H1 (cell line): ENCODE results near the gene PDF. TPM values are rescaled to one million over a fixed set of nuclear protein-coding genes. Genes with fewer than 3 reads are reported as not detected.

Experiments
- BCL11A ChIP-seq, 2 experiments: IDR thresholded peaks; one replicate each; pipeline ENCODE4 v1.6.1; 2011; ENCODE audit warnings: low read depth in 2 of 2, low read length in 2 of 2, mild to moderate bottlenecking in 2 of 2
- polyA plus RNA-seq, 7 experiments: library from polyadenylated mRNA; depleted of rRNA in 3 of 7; stranded (reverse) in 5 of 7; unstranded in 2 of 7; fragments of >200 nt in 5 of 7; fragments of 200-250 nt in 2 of 7; gene quantifications; 1 replicate in 5 of 7; 2 replicates in 1 of 7; 4 replicates in 1 of 7; pipeline versions ENCODE4 v1.2.1 to v1.2.3, GENCODE V29; 2011 to 2013; ENCODE audit warnings: missing spikeins in 2 of 7, mixed read lengths in 2 of 7
- total RNA-seq: library from RNA; stranded (reverse); fragmentation: NEBNext Ultra II Directional; extraction: Animal tissue kit (Norgen Biotek cat#: 25700); gene quantifications from 2 replicates; pipeline ENCODE4 v1.2.1, GENCODE V29; 2021
- TF ChIP-seq, protein P1 (sequence below), 3 experiments: IDR thresholded peaks; 1 replicate in 2 of 3; 2 replicates in 1 of 3; pipeline versions ENCODE4 v1.5.1 to v1.6.1; 2011; ENCODE audit warnings: low read length in 3 of 3, mild to moderate bottlenecking in 3 of 3, inconsistent platforms in 2 of 3, low read depth in 1 of 3, moderate library complexity in 1 of 3; ENCODE audit not compliant: insufficient read depth in 1 of 3; ENCODE audit errors: control extremely low read depth in 1 of 3
- TF ChIP-seq, protein P2 (sequence below): fragments of 300-600 bp; sonication (generic); IDR thresholded peaks from 2 replicates; pipeline ENCODE4 v1.7.1; 2012; ENCODE audit warnings: low read length, moderate library complexity, mild to moderate bottlenecking, inconsistent platforms; ENCODE audit not compliant: insufficient replicate concordance

The PDF gene
- total and polyA plus RNA-seq, 2 of the 8 experiments (the other 6 are each of a cell fraction or from before 2014, with no cell fraction given): 17.7 to 23.9 TPM

GRCh38 chr16:69319381-69319780, 11.0 kb downstream of the PDF start (continued):
- TF ChIP-seq, protein P1, sequence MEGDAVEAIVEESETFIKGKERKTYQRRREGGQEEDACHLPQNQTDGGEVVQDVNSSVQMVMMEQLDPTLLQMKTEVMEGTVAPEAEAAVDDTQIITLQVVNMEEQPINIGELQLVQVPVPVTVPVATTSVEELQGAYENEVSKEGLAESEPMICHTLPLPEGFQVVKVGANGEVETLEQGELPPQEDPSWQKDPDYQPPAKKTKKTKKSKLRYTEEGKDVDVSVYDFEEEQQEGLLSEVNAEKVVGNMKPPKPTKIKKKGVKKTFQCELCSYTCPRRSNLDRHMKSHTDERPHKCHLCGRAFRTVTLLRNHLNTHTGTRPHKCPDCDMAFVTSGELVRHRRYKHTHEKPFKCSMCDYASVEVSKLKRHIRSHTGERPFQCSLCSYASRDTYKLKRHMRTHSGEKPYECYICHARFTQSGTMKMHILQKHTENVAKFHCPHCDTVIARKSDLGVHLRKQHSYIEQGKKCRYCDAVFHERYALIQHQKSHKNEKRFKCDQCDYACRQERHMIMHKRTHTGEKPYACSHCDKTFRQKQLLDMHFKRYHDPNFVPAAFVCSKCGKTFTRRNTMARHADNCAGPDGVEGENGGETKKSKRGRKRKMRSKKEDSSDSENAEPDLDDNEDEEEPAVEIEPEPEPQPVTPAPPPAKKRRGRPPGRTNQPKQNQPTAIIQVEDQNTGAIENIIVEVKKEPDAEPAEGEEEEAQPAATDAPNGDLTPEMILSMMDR (IDR thresholded peaks at IDR 0.05; ENCODE audit: control extremely low read depth in 1 of 3, insufficient read depth in 1 of 3, low read depth in 1 of 3, low read length in 3 of 3): no peak
- TF ChIP-seq, protein P2, sequence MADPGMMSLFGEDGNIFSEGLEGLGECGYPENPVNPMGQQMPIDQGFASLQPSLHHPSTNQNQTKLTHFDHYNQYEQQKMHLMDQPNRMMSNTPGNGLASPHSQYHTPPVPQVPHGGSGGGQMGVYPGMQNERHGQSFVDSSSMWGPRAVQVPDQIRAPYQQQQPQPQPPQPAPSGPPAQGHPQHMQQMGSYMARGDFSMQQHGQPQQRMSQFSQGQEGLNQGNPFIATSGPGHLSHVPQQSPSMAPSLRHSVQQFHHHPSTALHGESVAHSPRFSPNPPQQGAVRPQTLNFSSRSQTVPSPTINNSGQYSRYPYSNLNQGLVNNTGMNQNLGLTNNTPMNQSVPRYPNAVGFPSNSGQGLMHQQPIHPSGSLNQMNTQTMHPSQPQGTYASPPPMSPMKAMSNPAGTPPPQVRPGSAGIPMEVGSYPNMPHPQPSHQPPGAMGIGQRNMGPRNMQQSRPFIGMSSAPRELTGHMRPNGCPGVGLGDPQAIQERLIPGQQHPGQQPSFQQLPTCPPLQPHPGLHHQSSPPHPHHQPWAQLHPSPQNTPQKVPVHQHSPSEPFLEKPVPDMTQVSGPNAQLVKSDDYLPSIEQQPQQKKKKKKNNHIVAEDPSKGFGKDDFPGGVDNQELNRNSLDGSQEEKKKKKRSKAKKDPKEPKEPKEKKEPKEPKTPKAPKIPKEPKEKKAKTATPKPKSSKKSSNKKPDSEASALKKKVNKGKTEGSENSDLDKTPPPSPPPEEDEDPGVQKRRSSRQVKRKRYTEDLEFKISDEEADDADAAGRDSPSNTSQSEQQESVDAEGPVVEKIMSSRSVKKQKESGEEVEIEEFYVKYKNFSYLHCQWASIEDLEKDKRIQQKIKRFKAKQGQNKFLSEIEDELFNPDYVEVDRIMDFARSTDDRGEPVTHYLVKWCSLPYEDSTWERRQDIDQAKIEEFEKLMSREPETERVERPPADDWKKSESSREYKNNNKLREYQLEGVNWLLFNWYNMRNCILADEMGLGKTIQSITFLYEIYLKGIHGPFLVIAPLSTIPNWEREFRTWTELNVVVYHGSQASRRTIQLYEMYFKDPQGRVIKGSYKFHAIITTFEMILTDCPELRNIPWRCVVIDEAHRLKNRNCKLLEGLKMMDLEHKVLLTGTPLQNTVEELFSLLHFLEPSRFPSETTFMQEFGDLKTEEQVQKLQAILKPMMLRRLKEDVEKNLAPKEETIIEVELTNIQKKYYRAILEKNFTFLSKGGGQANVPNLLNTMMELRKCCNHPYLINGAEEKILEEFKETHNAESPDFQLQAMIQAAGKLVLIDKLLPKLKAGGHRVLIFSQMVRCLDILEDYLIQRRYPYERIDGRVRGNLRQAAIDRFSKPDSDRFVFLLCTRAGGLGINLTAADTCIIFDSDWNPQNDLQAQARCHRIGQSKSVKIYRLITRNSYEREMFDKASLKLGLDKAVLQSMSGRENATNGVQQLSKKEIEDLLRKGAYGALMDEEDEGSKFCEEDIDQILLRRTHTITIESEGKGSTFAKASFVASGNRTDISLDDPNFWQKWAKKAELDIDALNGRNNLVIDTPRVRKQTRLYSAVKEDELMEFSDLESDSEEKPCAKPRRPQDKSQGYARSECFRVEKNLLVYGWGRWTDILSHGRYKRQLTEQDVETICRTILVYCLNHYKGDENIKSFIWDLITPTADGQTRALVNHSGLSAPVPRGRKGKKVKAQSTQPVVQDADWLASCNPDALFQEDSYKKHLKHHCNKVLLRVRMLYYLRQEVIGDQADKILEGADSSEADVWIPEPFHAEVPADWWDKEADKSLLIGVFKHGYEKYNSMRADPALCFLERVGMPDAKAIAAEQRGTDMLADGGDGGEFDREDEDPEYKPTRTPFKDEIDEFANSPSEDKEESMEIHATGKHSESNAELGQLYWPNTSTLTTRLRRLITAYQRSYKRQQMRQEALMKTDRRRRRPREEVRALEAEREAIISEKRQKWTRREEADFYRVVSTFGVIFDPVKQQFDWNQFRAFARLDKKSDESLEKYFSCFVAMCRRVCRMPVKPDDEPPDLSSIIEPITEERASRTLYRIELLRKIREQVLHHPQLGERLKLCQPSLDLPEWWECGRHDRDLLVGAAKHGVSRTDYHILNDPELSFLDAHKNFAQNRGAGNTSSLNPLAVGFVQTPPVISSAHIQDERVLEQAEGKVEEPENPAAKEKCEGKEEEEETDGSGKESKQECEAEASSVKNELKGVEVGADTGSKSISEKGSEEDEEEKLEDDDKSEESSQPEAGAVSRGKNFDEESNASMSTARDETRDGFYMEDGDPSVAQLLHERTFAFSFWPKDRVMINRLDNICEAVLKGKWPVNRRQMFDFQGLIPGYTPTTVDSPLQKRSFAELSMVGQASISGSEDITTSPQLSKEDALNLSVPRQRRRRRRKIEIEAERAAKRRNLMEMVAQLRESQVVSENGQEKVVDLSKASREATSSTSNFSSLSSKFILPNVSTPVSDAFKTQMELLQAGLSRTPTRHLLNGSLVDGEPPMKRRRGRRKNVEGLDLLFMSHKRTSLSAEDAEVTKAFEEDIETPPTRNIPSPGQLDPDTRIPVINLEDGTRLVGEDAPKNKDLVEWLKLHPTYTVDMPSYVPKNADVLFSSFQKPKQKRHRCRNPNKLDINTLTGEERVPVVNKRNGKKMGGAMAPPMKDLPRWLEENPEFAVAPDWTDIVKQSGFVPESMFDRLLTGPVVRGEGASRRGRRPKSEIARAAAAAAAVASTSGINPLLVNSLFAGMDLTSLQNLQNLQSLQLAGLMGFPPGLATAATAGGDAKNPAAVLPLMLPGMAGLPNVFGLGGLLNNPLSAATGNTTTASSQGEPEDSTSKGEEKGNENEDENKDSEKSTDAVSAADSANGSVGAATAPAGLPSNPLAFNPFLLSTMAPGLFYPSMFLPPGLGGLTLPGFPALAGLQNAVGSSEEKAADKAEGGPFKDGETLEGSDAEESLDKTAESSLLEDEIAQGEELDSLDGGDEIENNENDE: no peak
- TF ChIP-seq BCL11A (IDR thresholded peaks at IDR 0.05; ENCODE audit: low read depth in 2 of 2, low read length in 2 of 2): no peak
